Skeletal muscle tissue (tissue), 4 donors: ENCODE results near the gene DGKI. TPM values are rescaled to one million over a fixed set of nuclear protein-coding genes. Genes with fewer than 3 reads are reported as not detected.

Experiments used
- H3K27ac ChIP-seq: one replicate; pipeline ENCODE4 v1.7.0; 2013; ENCODE audit warnings: mild to moderate bottlenecking, low read depth, low read length, inconsistent platforms
- H3K27me3 ChIP-seq, 3 donors: one replicate each; pipeline ENCODE4 v1.7.0; 2013; ENCODE audit warnings: low read length in 3 of 3; ENCODE audit not compliant: control insufficient read depth in 3 of 3, insufficient read depth in 3 of 3
- H3K36me3 ChIP-seq, 3 donors: one replicate each; pipeline ENCODE4 v1.7.0; 2013; ENCODE audit warnings: low read length in 3 of 3; ENCODE audit not compliant: control insufficient read depth in 3 of 3, insufficient read depth in 3 of 3
- H3K4me1 ChIP-seq, 3 donors: one replicate each; pipeline ENCODE4 v1.7.0; 2013; ENCODE audit warnings: low read length in 3 of 3, mild to moderate bottlenecking in 3 of 3; ENCODE audit not compliant: control insufficient read depth in 3 of 3, insufficient read depth in 3 of 3
- H3K4me3 ChIP-seq, 3 donors: one replicate each; pipeline ENCODE4 v1.7.0; 2013; ENCODE audit warnings: low read length in 3 of 3
- H3K9ac ChIP-seq, 3 donors: one replicate each; pipeline ENCODE4 v1.7.0; 2013; ENCODE audit warnings: low read length in 3 of 3, mild to moderate bottlenecking in 3 of 3, moderate library complexity in 2 of 3, low read depth in 1 of 3
- H3K9me3 ChIP-seq, 3 donors: one replicate each; pipeline ENCODE4 v1.7.0; 2013; ENCODE audit warnings: low read length in 3 of 3; ENCODE audit not compliant: control insufficient read depth in 3 of 3
- total RNA-seq: library from RNA; depleted of rRNA; stranded (reverse); fragments of >200 nt; gene quantifications from one replicate; pipeline ENCODE4 v1.2.3, GENCODE V29; 2014
- donor health status: Osteomylitis.

The DGKI gene
- total RNA-seq, 1 donor from 2014 or later, result 1.0 TPM

- no peaks in the 10 kb centered on the region for H3K36me3 ChIP-seq
- H3K4me3 ChIP-seq, result no peak overlapping the region
- no peaks in the 10 kb centered on the region for H3K27me3 ChIP-seq
- H3K4me1 ChIP-seq, result no peaks in the 10 kb centered on the region
- no peak overlapping the region for H3K9ac ChIP-seq
- no peaks in the 10 kb centered on the region for H3K9me3 ChIP-seq
- H3K27ac ChIP-seq, result no peak overlapping the region
Observed at GRCh38 chr7:137390076-137390475, 456.7 kb downstream of the DGKI start.

DNA sequence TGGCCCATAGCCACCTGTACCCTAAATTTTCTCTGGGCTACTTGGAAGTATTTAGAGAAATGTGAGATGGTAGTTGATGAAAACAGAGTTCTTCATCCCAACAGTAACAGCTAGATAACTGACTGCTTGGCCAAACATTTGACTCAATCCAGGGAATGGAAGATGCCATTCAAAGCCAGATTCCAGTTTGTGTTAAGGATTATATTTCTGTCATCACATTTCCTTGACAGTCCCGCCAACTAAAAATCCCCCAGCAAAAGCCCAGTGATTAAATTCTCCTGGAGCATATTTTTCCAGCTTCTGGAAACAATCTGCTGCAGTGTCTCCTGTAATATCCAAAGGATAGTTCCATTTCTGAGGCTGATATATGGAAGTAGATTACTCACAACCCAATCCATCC lies 457.9 kb downstream of the DGKI start:
- H3K4me3 ChIP-seq, result no peak overlapping the region
- no peak overlapping the region for H3K9ac ChIP-seq
- no peaks in the 10 kb centered on the region for H3K36me3 ChIP-seq
- H3K4me1 ChIP-seq, result no peaks in the 10 kb centered on the region
- no peak overlapping the region for H3K27ac ChIP-seq
- H3K27me3 ChIP-seq, result no peaks in the 10 kb centered on the region
- no peaks in the 10 kb centered on the region for H3K9me3 ChIP-seq

GRCh38 chr7:137386966-137387365 lies 459.8 kb downstream of the DGKI start:
- no peaks in the 10 kb centered on the region for H3K36me3 ChIP-seq
- no peak overlapping the region for H3K4me3 ChIP-seq
- H3K9me3 ChIP-seq, result no peaks in the 10 kb centered on the region
- no peaks in the 10 kb centered on the region for H3K27me3 ChIP-seq
- no peak overlapping the region for H3K9ac ChIP-seq
- H3K4me1 ChIP-seq, result no peaks in the 10 kb centered on the region
- H3K27ac ChIP-seq, result no peak overlapping the region

DNA sequence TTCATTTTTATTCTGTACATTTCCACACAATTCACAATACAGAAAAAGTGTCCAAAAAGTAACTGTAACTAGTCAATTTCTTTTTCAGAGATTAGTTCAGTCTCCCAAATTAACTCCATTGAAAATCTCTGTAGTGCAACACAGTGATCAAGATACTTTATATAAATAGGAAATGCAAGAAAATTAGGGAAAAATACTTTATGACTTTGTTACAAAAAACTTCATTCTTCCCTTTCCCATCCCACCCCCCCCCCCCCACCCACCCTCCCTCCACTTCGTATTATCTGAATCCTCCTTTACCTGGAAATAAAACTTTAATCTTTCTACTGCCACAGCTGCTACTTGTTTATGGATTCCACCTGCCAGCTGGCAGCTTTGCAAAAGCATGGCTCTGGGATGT lies 465.7 kb downstream of the DGKI start:
- Histone ChIP-seq H3K27me3 (no peaks in the 10 kb centered on the region), H3K36me3 (no peaks in the 10 kb centered on the region), H3K27ac (no peak overlapping the region), H3K4me1 (no peaks in the 10 kb centered on the region), H3K9me3 (no peaks in the 10 kb centered on the region), H3K9ac (no peak overlapping the region), H3K4me3 (no peak overlapping the region)

- H3K36me3 ChIP-seq, result no peaks in the 10 kb centered on the region
- no peaks in the 10 kb centered on the region for H3K4me1 ChIP-seq
- H3K27ac ChIP-seq, result no peak overlapping the region
- no peak overlapping the region for H3K4me3 ChIP-seq
- no peak overlapping the region for H3K9ac ChIP-seq
- no peaks in the 10 kb centered on the region for H3K9me3 ChIP-seq
- H3K27me3 ChIP-seq, result no peaks in the 10 kb centered on the region
Observed at GRCh38 chr7:137373507-137373906, 473.3 kb downstream of the DGKI start.

DNA sequence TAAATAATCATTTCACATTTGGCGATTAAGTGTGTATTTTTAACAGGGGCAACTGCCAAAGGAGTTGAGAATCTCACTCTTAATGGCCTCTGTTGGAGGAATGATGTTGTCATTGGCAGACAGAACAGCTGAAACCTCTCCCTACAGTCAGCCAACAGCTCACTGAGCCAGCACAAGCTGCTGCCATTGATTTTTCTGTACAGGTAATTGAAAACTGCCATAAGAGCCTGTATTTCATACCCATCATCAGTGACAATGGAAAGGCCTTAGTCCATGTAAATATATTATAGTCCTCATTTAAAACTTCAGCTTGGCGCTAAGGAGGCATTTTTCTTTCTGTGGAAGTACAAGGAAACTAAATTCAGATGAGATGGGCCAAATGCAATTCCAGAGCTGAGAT lies 475.2 kb downstream of the DGKI start:
- Histone ChIP-seq H3K27ac (no peak overlapping the region), H3K36me3 (no peaks in the 10 kb centered on the region), H3K9ac (no peak overlapping the region), H3K4me1 (no peaks in the 10 kb centered on the region), H3K9me3 (no peaks in the 10 kb centered on the region), H3K27me3 (no peaks in the 10 kb centered on the region), H3K4me3 (no peak overlapping the region)

- H3K9me3 ChIP-seq, result peaks cover 0 to 4% (median 0%) of the 10 kb centered on the region in 3 donors
- no peaks in the 10 kb centered on the region for H3K36me3 ChIP-seq
- no peak overlapping the region for H3K27ac ChIP-seq
- H3K4me1 ChIP-seq, result no peaks in the 10 kb centered on the region
- no peaks in the 10 kb centered on the region for H3K27me3 ChIP-seq
- no peak overlapping the region for H3K4me3 ChIP-seq
- no peak overlapping the region for H3K9ac ChIP-seq
Observed at GRCh38 chr7:137366995-137367394, 479.8 kb downstream of the DGKI start.

DNA sequence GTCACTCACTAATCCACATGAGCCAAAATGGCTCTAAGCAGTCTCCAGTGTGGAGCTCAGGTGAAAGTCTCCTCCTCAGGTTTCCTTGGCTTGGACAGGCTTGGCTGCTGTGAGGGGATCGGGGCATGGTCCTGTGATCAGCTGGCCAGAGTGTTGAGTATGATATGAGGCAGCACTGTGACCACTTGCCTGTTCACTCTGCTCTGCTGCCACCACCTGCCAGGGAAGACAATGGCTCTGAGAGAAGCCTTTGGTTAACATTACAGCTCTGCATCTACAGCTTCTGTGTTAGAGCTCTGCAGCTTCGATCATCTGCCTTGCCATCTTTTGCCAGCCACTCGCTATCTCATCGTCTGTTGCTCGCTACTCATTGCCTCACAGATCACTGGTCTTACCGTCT lies 483.1 kb downstream of the DGKI start:
- Histone ChIP-seq H3K27ac (no peak overlapping the region), H3K9me3 (peaks cover 0 to 7% (median 4%) of the 10 kb centered on the region in 3 donors), H3K4me3 (no peak overlapping the region), H3K4me1 (no peaks in the 10 kb centered on the region), H3K27me3 (no peaks in the 10 kb centered on the region), H3K9ac (no peak overlapping the region), H3K36me3 (no peaks in the 10 kb centered on the region)

DNA sequence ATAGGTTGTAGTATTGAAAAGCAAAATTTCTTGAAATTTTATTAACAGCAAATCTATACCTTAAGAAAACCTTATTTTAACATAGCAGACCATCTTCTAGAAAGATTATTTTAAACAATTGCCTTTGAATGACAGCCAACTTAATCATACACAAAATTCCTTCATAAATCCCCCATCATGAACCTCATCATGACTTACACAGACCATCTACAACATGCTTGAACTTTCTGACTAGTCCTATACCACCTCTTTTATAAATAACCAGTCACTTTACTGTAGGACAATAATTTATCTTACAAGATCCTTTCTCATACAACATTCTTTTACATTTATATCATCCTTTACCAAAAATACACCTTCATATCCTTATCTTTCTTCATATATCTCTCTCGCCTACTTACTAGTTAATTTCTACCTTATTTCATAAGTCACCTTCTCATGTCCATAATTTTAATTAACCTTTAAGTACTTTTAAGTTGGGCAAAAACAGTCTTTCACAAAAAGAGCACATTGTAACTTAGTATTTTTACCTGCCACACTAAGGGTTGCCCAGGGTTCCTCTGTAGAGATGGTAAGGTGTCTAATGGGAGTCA lies 486.6 kb downstream of the DGKI start:
- H3K36me3 ChIP-seq, result no peaks in the 10 kb centered on the region

DNA sequence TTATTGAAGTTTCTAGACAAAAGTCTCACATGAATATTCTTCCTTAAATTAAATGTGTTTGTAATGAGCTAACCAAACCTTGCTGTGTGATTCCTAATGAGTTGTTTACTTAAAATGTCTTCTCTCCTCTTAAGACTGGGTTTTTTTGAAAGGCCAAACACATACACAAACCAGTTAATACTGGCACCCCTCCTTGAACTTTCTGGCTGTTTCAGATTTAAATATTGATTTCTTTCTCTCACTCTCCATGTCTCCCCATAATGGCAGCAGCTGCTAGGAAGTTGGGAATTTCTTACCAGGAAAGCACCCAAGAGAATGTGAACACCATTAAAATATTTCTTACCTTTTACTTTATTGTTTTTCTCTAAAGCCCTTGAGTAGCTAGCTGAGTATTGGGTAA lies 491.8 kb downstream of the DGKI start:
- H3K9me3 ChIP-seq, result no peaks in the 10 kb centered on the region
- H3K27me3 ChIP-seq, result no peaks in the 10 kb centered on the region
- H3K36me3 ChIP-seq, result no peaks in the 10 kb centered on the region
- H3K4me3 ChIP-seq, result no peak overlapping the region
- H3K9ac ChIP-seq, result no peak overlapping the region
- no peaks in the 10 kb centered on the region for H3K4me1 ChIP-seq
- H3K27ac ChIP-seq, result no peak overlapping the region

More for the DNA sequence above, 486.6 kb downstream of the DGKI start:
- Histone ChIP-seq H3K4me1 (no peaks in the 10 kb centered on the region), H3K9ac (no peak overlapping the region), H3K27me3 (no peaks in the 10 kb centered on the region), H3K9me3 (peaks cover 0 to 7% (median 4%) of the 10 kb centered on the region in 3 donors), H3K4me3 (no peak overlapping the region), H3K27ac (no peak overlapping the region)
